Ishikawa (cell line): ENCODE data around the gene S100A2.

Experiments used
- CEBPB ChIP-seq: IDR thresholded peaks from 2 replicates; pipeline ENCODE4 v1.6.1; 2012
- EP300 ChIP-seq: IDR thresholded peaks from 2 replicates; pipeline ENCODE4 v1.6.1; 2012; ENCODE audit warnings: borderline replicate concordance
- TF ChIP-seq, protein P1 (sequence below): IDR thresholded peaks from 2 replicates; pipeline ENCODE4 v1.6.1; 2012; ENCODE audit warnings: low read depth, mild to moderate bottlenecking
- TF ChIP-seq, protein P2 (sequence below): IDR thresholded peaks from 2 replicates; pipeline ENCODE4 v1.6.1; 2012

DNA sequence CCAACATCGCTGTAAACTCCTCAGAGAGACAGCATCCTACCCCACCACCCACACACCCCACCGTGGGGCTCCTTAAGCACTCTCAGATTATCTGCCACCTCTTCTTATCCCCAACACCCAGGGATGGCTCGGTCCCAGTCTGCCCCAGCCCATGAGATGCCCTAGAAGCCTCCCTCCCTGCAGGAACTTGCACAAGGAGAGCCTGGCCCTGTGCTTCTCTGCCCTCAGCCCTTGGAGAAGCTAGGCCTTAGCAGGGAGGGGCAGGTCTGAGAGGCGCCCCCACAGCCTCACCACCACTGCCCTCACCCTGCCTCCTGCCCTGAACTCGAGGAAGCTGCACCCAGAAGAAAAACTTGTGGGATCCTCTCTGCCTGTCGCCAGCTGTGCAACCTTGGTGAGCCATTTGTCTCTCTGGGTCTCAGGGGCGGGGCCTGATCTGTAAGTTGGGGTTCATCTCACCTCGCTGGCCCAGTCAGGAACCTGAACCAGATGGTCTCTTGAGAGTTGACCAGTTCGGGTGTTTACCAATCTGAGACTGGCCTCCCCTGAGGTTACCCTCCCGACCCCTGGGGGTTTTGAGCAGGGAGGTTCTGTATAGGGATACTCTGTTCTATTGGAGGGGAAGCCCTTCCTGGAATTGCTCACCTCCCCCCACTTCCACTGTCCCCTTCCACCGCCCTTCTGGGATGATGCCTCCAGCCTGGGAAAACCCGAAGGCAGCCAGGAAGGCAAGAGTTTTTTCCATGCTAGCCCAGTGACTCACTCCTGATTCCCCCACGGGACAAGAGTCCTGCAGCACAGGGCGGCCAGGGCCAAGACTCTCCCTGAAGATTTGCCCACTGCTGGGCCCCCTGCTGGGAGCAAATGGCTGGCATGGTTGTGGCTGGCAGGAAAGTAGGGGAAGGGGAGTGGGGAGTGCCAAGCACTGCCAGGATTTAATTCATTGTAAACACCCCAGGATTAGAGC, 16.6 kb downstream of the S100A2 start, which contains the start of gene S100A3:
- TF ChIP-seq, protein P1, sequence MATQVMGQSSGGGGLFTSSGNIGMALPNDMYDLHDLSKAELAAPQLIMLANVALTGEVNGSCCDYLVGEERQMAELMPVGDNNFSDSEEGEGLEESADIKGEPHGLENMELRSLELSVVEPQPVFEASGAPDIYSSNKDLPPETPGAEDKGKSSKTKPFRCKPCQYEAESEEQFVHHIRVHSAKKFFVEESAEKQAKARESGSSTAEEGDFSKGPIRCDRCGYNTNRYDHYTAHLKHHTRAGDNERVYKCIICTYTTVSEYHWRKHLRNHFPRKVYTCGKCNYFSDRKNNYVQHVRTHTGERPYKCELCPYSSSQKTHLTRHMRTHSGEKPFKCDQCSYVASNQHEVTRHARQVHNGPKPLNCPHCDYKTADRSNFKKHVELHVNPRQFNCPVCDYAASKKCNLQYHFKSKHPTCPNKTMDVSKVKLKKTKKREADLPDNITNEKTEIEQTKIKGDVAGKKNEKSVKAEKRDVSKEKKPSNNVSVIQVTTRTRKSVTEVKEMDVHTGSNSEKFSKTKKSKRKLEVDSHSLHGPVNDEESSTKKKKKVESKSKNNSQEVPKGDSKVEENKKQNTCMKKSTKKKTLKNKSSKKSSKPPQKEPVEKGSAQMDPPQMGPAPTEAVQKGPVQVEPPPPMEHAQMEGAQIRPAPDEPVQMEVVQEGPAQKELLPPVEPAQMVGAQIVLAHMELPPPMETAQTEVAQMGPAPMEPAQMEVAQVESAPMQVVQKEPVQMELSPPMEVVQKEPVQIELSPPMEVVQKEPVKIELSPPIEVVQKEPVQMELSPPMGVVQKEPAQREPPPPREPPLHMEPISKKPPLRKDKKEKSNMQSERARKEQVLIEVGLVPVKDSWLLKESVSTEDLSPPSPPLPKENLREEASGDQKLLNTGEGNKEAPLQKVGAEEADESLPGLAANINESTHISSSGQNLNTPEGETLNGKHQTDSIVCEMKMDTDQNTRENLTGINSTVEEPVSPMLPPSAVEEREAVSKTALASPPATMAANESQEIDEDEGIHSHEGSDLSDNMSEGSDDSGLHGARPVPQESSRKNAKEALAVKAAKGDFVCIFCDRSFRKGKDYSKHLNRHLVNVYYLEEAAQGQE: no peak
- TF ChIP-seq CEBPB (no peak), EP300 (peak; percentile 34; the same call in 1 of the 2 replicates)
- TF ChIP-seq, protein P2, sequence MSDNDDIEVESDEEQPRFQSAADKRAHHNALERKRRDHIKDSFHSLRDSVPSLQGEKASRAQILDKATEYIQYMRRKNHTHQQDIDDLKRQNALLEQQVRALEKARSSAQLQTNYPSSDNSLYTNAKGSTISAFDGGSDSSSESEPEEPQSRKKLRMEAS: no peak
